IMR-90 (cell line): Measurements from ENCODE around the gene PITPNC1.

Source experiments
- CTCF ChIP-seq: conservative IDR thresholded peaks from 2 replicates; pipeline ENCODE4 v1.5.1; 2012; ENCODE audit warnings: mild to moderate bottlenecking, low read depth, low read length, improper control_type of control experiment
- POLR2A ChIP-seq: IDR thresholded peaks from 2 replicates; pipeline ENCODE4 v1.6.1; 2012; ENCODE audit warnings: mild to moderate bottlenecking, low read depth, low read length

DNA sequence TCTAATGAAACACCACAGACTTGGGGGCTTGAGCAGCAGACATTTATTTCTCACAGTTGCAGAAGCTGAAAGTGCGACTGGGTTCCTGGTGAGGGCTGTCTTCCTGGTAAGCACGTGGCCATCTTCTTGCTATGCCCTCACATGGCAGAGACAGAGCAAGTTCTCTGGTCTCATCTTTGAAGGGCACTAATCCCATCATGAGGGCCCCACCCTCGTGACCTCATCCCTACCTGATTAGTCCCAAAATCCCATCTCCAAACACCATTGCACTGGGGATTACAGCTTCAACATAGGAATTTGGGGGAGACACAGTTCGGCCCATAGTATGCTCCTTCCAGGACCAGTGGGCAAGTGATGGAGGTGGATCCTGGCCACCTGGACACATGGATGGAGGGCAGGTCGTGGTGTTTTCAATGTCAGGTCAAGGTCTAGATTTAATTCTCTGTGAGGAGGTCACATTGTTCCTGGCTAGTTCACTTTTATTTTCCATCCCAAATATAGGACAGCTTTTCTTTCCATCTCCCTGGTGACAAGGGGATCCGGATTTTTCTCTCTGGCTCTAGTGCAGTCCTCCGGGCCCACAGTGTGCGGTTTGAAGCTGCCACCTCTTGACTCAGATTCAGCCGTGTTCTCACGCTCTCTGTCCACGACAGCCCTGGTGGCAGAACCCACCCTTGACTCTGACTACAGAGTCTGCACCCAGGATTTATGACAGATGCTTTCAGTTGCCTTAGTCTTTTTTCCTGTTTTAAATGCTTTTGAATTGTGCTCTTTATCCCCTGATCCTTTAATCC lies 180.2 kb downstream of the PITPNC1 start:
- TF ChIP-seq CTCF: no peak
- TF ChIP-seq POLR2A: no peak
